Sigmoid colon (tissue), 4 donors: ENCODE data around the gene FCN2.

Experiments used
- CTCF ChIP-seq, 4 experiments: fragments of 450-650 bp in 3 of 4; fragments of 200-600 bp in 1 of 4; IDR thresholded peaks; one replicate each; pipeline ENCODE4 v1.5.1; 2016 to 2019; ENCODE audit warnings: antibody characterized with exemption in 4 of 4, mild to moderate bottlenecking in 3 of 4, moderate library complexity in 2 of 4
- EP300 ChIP-seq, 4 donors: sonication (generic); formaldehyde crosslinking; IDR thresholded peaks; one replicate each; pipeline ENCODE4 v1.6.1; 2017; ENCODE audit warnings: antibody characterized with exemption in 4 of 4
- POLR2AphosphoS5 ChIP-seq, 4 donors: sonication (generic); formaldehyde crosslinking; IDR thresholded peaks; one replicate each; pipeline ENCODE4 v1.6.1; 2017; ENCODE audit warnings: antibody characterized with exemption in 4 of 4

GRCh38 chr9:134883040-134883782 is 2.6 kb downstream of the FCN2 start:
- no peak for TF ChIP-seq CTCF (IDR thresholded peaks at IDR 0.05)
- TF ChIP-seq POLR2AphosphoS5 (IDR thresholded peaks at IDR 0.05) = no peak
- no peak for TF ChIP-seq EP300 (IDR thresholded peaks at IDR 0.05)
